Neural crest cell (in vitro differentiated cells): ENCODE measurements around the gene PSMD8. TPM values are rescaled to one million over a fixed set of nuclear protein-coding genes. Genes with fewer than 3 reads are reported as not detected.
A peak's percentile ranks its signal among the peaks of the same experiment; 100 is the strongest.
"Not testable (repeated sequence)": the region's sequence is repeated elsewhere in the genome, so short reads cannot be mapped to it uniquely, and the experiment has no call there.

Source experiments
- DNase-seq: peaks from one replicate; pipeline ENCODE4 v3.0.0; 2021; ENCODE audit warnings: low read depth, mixed read lengths, low spot score
- H3K27ac Mint-ChIP-seq: one replicate; pipeline ENCODE4 v1.8.0; 2021; ENCODE audit warnings: mild to moderate bottlenecking, mixed read lengths; ENCODE audit not compliant: unreplicated experiment
- H3K27me3 Mint-ChIP-seq: 2 replicates; pipeline ENCODE4 v1.8.0; 2021; ENCODE audit warnings: low read depth, mild to moderate bottlenecking, mixed read lengths
- H3K36me3 Mint-ChIP-seq: 2 replicates; pipeline ENCODE4 v1.8.0; 2021; ENCODE audit warnings: low read depth, mild to moderate bottlenecking, mixed read lengths
- H3K4me1 Mint-ChIP-seq: 2 replicates; pipeline ENCODE4 v1.8.0; 2021; ENCODE audit warnings: mixed read lengths
- H3K4me3 Mint-ChIP-seq: one replicate; pipeline ENCODE4 v1.8.0; 2021; ENCODE audit warnings: mild to moderate bottlenecking, mixed read lengths
- H3K9me3 Mint-ChIP-seq: 2 replicates; pipeline ENCODE4 v1.8.0; 2021; ENCODE audit warnings: mixed read lengths
- CTCF ChIP-seq: fragments of 200-600 bp; sonication (generic); conservative IDR thresholded peaks from 2 replicates; pipeline ENCODE4 v1.5.0; 2021; ENCODE audit warnings: antibody characterized with exemption, mild to moderate bottlenecking
- total RNA-seq: library from RNA; stranded (reverse); gene quantifications from 2 replicates; pipeline ENCODE4 v1.2.1, GENCODE V29; 2021

PSMD8 gene
- total RNA-seq, 1 donor from 2014 or later: 186 TPM

GRCh38 chr19:38402623-38402966 lies 28.2 kb downstream of the PSMD8 start:
- Mint-ChIP-seq H3K4me3 (peak overlapping the region; percentile 86), H3K36me3 (no peaks in the 10 kb centered on the region), H3K4me1 (peaks cover 4% of the 10 kb centered on the region), H3K27me3 (peaks cover 9% of the 10 kb centered on the region), H3K9me3 (no peaks in the 10 kb centered on the region), H3K27ac (no peak overlapping the region)
- no peak for DNase-seq
- TF ChIP-seq CTCF: no peak

GRCh38 chr19:38402967-38403674 lies 28.8 kb downstream of the PSMD8 start, which contains the start of gene FAM98C:
FAM98C (plus strand) TSS chr19:38403093; CDS start chr19:38403154, 61 bp downstream.
- Mint-ChIP-seq H3K4me3 (peak within 1 kb of the TSS; percentile 86), H3K27me3 (peaks cover 9% of the 10 kb centered on the region), H3K36me3 (no peaks in the 10 kb centered on the region), H3K27ac (no peak within 1 kb of the TSS), H3K4me1 (peaks cover 4% of the 10 kb centered on the region), H3K9me3 (no peaks in the 10 kb centered on the region)
- TF ChIP-seq CTCF: peak; percentile 100
- peak; percentile 99 for DNase-seq

- no peak for TF ChIP-seq CTCF
- H3K4me1 Mint-ChIP-seq: peaks cover 4% of the 10 kb centered on the region
- no peak overlapping the region for H3K27ac Mint-ChIP-seq
These were observed 30.5 kb downstream of the PSMD8 start for GRCh38 chr19:38404858-38405257.

GRCh38 chr19:38405276-38405675 lies 30.9 kb downstream of the PSMD8 start:
- Mint-ChIP-seq H3K27ac (no peak overlapping the region), H3K4me3 (peak overlapping the region; percentile 59), H3K36me3 (no peaks in the 10 kb centered on the region), H3K27me3 (peaks cover 3% of the 10 kb centered on the region), H3K9me3 (no peaks in the 10 kb centered on the region), H3K4me1 (peaks cover 4% of the 10 kb centered on the region)
- no peak for TF ChIP-seq CTCF
- no peak for DNase-seq

More at GRCh38 chr19:38404858-38405257, 30.5 kb downstream of the PSMD8 start:
- Mint-ChIP-seq H3K36me3 (no peaks in the 10 kb centered on the region), H3K27me3 (peaks cover 5% of the 10 kb centered on the region), H3K4me3 (peak overlapping the region; percentile 59), H3K9me3 (no peaks in the 10 kb centered on the region)
- no peak for DNase-seq

GRCh38 chr19:38409631-38410133 lies 35.3 kb downstream of the PSMD8 start:
- Mint-ChIP-seq H3K27ac (no peak overlapping the region), H3K4me3 (no peak overlapping the region)

GRCh38 chr19:38410407-38410806 lies 36.0 kb downstream of the PSMD8 start:
- not testable (repeated sequence) for H3K36me3 Mint-ChIP-seq, DNase-seq, H3K27ac Mint-ChIP-seq, H3K4me3 Mint-ChIP-seq, H3K4me1 Mint-ChIP-seq, H3K9me3 Mint-ChIP-seq, H3K27me3 Mint-ChIP-seq

More at GRCh38 chr19:38409631-38410133, 35.3 kb downstream of the PSMD8 start:
- DNase-seq: no peak
- TF ChIP-seq CTCF: no peak
- Mint-ChIP-seq H3K36me3 (no peaks in the 10 kb centered on the region), H3K27me3 (no peaks in the 10 kb centered on the region), H3K4me1 (no peaks in the 10 kb centered on the region), H3K9me3 (no peaks in the 10 kb centered on the region)
